Testis (tissue), 3 donors: ENCODE results near the gene PMM1. TPM values are rescaled to one million over a fixed set of nuclear protein-coding genes. Genes with fewer than 3 reads are reported as not detected.

ENCODE experiments used
- DNase-seq: peaks from one replicate; pipeline ENCODE4 v3.0.0-alpha.2; 2019
- H3K27ac ChIP-seq, 2 donors: fragments of 200-600 bp; sonication (generic); one replicate each; pipeline ENCODE4 v1.5.1; 2019
- H3K27me3 ChIP-seq: fragments of 200-600 bp; sonication (generic); one replicate; pipeline ENCODE4 v1.5.1; 2019
- H3K36me3 ChIP-seq: fragments of 200-600 bp; sonication (generic); one replicate; pipeline ENCODE4 v1.5.1; 2017; ENCODE audit warnings: low read depth; ENCODE audit errors: missing control alignments
- H3K4me1 ChIP-seq: fragments of 200-600 bp; sonication (generic); one replicate; pipeline ENCODE4 v1.5.1; 2019
- H3K4me3 ChIP-seq, 2 donors: fragments of 200-600 bp; sonication (generic); one replicate each; pipeline ENCODE4 v1.5.1; 2017 to 2019
- H3K9me3 ChIP-seq: fragments of 200-600 bp; sonication (generic); one replicate; pipeline ENCODE4 v1.5.1; 2017
- CTCF ChIP-seq, 3 experiments: fragments of 450-650 bp in 2 of 3; fragments of 200-600 bp in 1 of 3; sonication (generic) in 1 of 3; IDR thresholded peaks; one replicate each; pipeline ENCODE4 v1.5.1; 2016 to 2019; ENCODE audit warnings: antibody characterized with exemption in 3 of 3, mild to moderate bottlenecking in 2 of 3, moderate library complexity in 1 of 3
- POLR2A ChIP-seq: fragments of 450-650 bp; IDR thresholded peaks from one replicate; pipeline ENCODE4 v1.6.1; 2017; ENCODE audit warnings: antibody characterized with exemption, mild to moderate bottlenecking, moderate library complexity
- WGBS, 2 donors: methylation state at CpG; one replicate each; pipeline ENCODE4 v1.1.5; 2018; 5-methylcytosine and 5-hydroxymethylcytosine counted together
- intact Hi-C: fragments of 100-400 bp; cut with DNase I; formaldehyde crosslinking; loops from one replicate; pipeline ENCODE4 v1.15.1; 2023; ENCODE audit warnings: low total_unique reads
- polyA plus RNA-seq: library from polyadenylated mRNA; stranded (reverse); fragments of 350-450 nt; fragmentation: Illumina TruSeq; extraction: RNeasy Lipid Tissue Mini Kit (QIAGEN cat#74804); gene quantifications from one replicate; pipeline ENCODE4 v1.2.3, GENCODE V29; 2014; ENCODE audit warnings: low read depth, low replicate concordance; ENCODE audit not compliant: insufficient read depth
- total RNA-seq, 2 donors: library from RNA; depleted of rRNA; stranded (reverse); fragments of >200 nt; gene quantifications; one replicate each; pipeline ENCODE4 v1.2.3, GENCODE V29; 2016

PMM1 gene
- total and polyA plus RNA-seq, 3 donors from 2014 or later, result 44.4 to 82.2 (median 45.7) TPM

- Histone ChIP-seq H3K27ac (no peak overlapping the region), H3K4me3 (no peak overlapping the region), H3K36me3 (no peaks in the 10 kb centered on the region), H3K4me1 (peaks cover 13% of the 10 kb centered on the region), H3K27me3 (no peaks in the 10 kb centered on the region), H3K9me3 (no peaks in the 10 kb centered on the region)
- TF ChIP-seq POLR2A (no peak), CTCF (IDR thresholded peaks at IDR 0.05) (no peak)
- intact Hi-C loops, result no loop called here
- WGBS, 2 donors, result 92 to 94% methylated on average over 5 to 6 of the region's 6 CpGs
- DNase-seq, result no peak
These were observed 4.8 kb downstream of the PMM1 start for GRCh38 chr22:41584881-41585280.

DNA sequence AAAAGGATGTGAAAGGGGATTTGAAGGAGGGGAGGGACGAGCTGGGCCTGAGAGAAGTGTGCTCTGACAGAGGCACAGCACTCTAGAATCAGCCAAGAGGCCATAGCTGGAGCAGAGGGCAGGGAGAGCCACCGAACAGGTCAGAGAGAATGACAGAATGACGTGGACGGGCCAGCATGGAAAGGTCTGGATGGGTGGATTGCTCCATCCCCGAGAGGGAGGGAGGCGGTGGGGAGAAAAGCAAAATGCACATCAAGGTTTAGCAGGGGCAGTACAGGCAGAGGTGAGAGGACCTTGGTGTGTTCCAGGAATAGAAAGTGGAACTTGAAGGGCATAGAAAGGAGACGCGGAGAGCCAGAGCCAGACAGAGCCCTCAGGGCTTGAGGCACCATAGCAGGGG, 6.9 kb downstream of the PMM1 start:
- Histone ChIP-seq H3K9me3 (no peaks in the 10 kb centered on the region), H3K4me1 (peaks cover 16% of the 10 kb centered on the region), H3K27ac (no peak overlapping the region), H3K36me3 (no peaks in the 10 kb centered on the region), H3K27me3 (no peaks in the 10 kb centered on the region), H3K4me3 (no peak overlapping the region)
- intact Hi-C loops, result no loop called here
- no peak for DNase-seq
- no peak for TF ChIP-seq POLR2A
- no peak for TF ChIP-seq CTCF (IDR thresholded peaks at IDR 0.05)
- WGBS, 2 donors, result 73 to 79% methylated on average over 8 of the region's 8 CpGs

- no peaks in the 10 kb centered on the region for H3K36me3 ChIP-seq
- peaks cover 21% of the 10 kb centered on the region for H3K4me1 ChIP-seq
- DNase-seq, result no peak
These were observed 9.7 kb downstream of the PMM1 start for GRCh38 chr22:41579997-41580355.

GRCh38 chr22:41579297-41579996, 10.2 kb downstream of the PMM1 start:
- Histone ChIP-seq H3K36me3 (no peaks in the 10 kb centered on the region), H3K4me1 (peaks cover 26% of the 10 kb centered on the region), H3K4me3 (no peak overlapping the region), H3K9me3 (no peaks in the 10 kb centered on the region), H3K27me3 (no peaks in the 10 kb centered on the region), H3K27ac (no peak overlapping the region)
- intact Hi-C loops, result no loop called here
- TF ChIP-seq POLR2A, result no peak
- no peak for TF ChIP-seq CTCF (IDR thresholded peaks at IDR 0.05)
- no peak for DNase-seq
- WGBS, 2 donors, result 85 to 88% methylated on average over 5 to 12 of the region's 12 CpGs

More at GRCh38 chr22:41579997-41580355, 9.7 kb downstream of the PMM1 start:
- 80% methylated on average over 6 of the region's 6 CpGs; no CpG with 5 or more reads in 1 of the 2 donors for WGBS, 2 donors
- Histone ChIP-seq H3K9me3 (no peaks in the 10 kb centered on the region), H3K4me3 (no peak overlapping the region), H3K27me3 (no peaks in the 10 kb centered on the region), H3K27ac (no peak overlapping the region)
- intact Hi-C loops, result no loop called here
- TF ChIP-seq CTCF (IDR thresholded peaks at IDR 0.05), result no peak
- no peak for TF ChIP-seq POLR2A

DNA sequence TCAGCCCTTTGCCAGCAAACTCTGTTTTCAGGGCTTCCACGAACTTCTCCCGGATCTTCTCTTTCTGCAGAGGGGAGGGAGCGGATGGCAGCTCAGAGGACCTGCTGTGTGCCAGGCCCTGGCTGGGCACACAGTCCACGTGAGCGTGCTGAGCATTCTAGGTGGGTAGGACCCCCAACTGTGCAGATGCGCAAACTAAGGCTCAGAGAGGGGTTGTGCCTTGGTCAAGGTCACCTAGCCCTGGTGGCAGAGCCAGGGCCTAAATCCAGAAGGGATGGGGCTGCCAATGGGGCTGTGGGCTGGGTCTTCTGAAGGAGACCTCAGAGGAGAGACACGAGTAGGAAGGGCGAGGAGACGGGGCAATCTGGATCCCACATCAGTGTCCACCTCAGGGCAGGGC, 10.8 kb downstream of the PMM1 start:
- no peak for DNase-seq
- no peak overlapping the region for H3K27ac ChIP-seq

More for the DNA sequence above, 10.8 kb downstream of the PMM1 start:
- intact Hi-C loops, result no loop called here
- Histone ChIP-seq H3K9me3 (no peaks in the 10 kb centered on the region), H3K4me3 (no peak overlapping the region), H3K4me1 (peaks cover 27% of the 10 kb centered on the region), H3K36me3 (no peaks in the 10 kb centered on the region), H3K27me3 (no peaks in the 10 kb centered on the region)
- WGBS, 2 donors, result 77% methylated on average over 9 of the region's 9 CpGs; no CpG with 5 or more reads in 1 of the 2 donors
- TF ChIP-seq POLR2A, result no peak
